Activated B cell treated with CpG ODN at 0.5 μM for 24 hours (primary cell): ENCODE measurements around the gene ATP2B2. TPM values are rescaled to one million over a fixed set of nuclear protein-coding genes. Genes with fewer than 3 reads are reported as not detected.

Experiments
- ATAC-seq: fragments of 200-7000 bp; cut with Tn5 transposase; one replicate; pipeline ENCODE4 v1.10.0; 2021; ENCODE audit warnings: low read depth, mild to moderate bottlenecking, moderate library complexity
- CTCF ChIA-PET: fragments of 350-600 bp; sonication (Branson Sonifier 250); formaldehyde crosslinking; loops from one replicate; lab custom pipeline; 2021; ENCODE audit warnings: antibody characterized with exemption; lab: Charles Lee
- POLR2A ChIA-PET: fragments of 350-600 bp; sonication (Branson Sonifier 250); formaldehyde crosslinking; loops from one replicate; lab custom pipeline; 2021; ENCODE audit warnings: antibody characterized with exemption; lab: Charles Lee
- DNase-seq: peaks from one replicate; pipeline ENCODE4 v3.0.0; 2022
- H3K27ac Mint-ChIP-seq: one replicate; pipeline ENCODE4 v1.8.0; 2020; ENCODE audit warnings: mixed read lengths
- H3K27me3 Mint-ChIP-seq: one replicate; pipeline ENCODE4 v1.8.0; 2021; ENCODE audit warnings: mixed read lengths
- H3K36me3 Mint-ChIP-seq: one replicate; pipeline ENCODE4 v1.8.0; 2021; ENCODE audit warnings: low read depth, mixed read lengths
- H3K4me1 Mint-ChIP-seq: one replicate; pipeline ENCODE4 v1.8.0; 2021; ENCODE audit warnings: mixed read lengths
- H3K4me3 Mint-ChIP-seq: one replicate; pipeline ENCODE4 v1.8.0; 2020; ENCODE audit warnings: mild to moderate bottlenecking, mixed read lengths
- H3K9me3 Mint-ChIP-seq: one replicate; pipeline ENCODE4 v1.8.0; 2020; ENCODE audit warnings: mixed read lengths
- CTCF ChIP-seq: fragments of 200-600 bp; IDR thresholded peaks from one replicate; pipeline ENCODE4 v1.8.0; 2022; ENCODE audit warnings: antibody characterized with exemption, mild to moderate bottlenecking
- intact Hi-C: fragments of 100-400 bp; cut with micrococcal nuclease; formaldehyde crosslinking; loops from one replicate; pipeline ENCODE4 v1.15.1; 2024
- total RNA-seq: library from RNA; stranded (reverse); gene quantifications from 2 replicates; pipeline ENCODE4 v1.2.3, GENCODE V29; 2022

Gene ATP2B2
- total RNA-seq, 1 donor from 2014 or later: not detected

- Mint-ChIP-seq H3K4me1 (peaks cover 7% of the 10 kb centered on the region), H3K27me3 (peaks cover 10% of the 10 kb centered on the region), H3K9me3 (no peaks in the 10 kb centered on the region), H3K4me3 (no peak overlapping the region), H3K36me3 (no peaks in the 10 kb centered on the region), H3K27ac (no peak overlapping the region)
- ChIA-PET POLR2A (no interaction called here), CTCF (no interaction called here)
- intact Hi-C loops: no loop called here
- DNase-seq: no peak
- no peak for ATAC-seq
- no peak for TF ChIP-seq CTCF
Measured at GRCh38 chr3:10447527-10448260, 57.7 kb downstream of the ATP2B2 start.

GRCh38 chr3:10447110-10447509 lies 58.3 kb downstream of the ATP2B2 start:
- no peak for TF ChIP-seq CTCF
- Mint-ChIP-seq H3K4me3 (no peak overlapping the region), H3K27me3 (peaks cover 10% of the 10 kb centered on the region), H3K27ac (no peak overlapping the region), H3K9me3 (no peaks in the 10 kb centered on the region), H3K36me3 (no peaks in the 10 kb centered on the region), H3K4me1 (peaks cover 7% of the 10 kb centered on the region)
- DNase-seq (no peak), ATAC-seq (no peak)
- CTCF ChIA-PET: no interaction called here
- POLR2A ChIA-PET: no interaction called here
- intact Hi-C loops: no loop called here

- ChIA-PET POLR2A (no interaction called here), CTCF (no interaction called here)
- no peaks in the 10 kb centered on the region for H3K36me3 Mint-ChIP-seq
- intact Hi-C loops: no loop called here
- H3K27me3 Mint-ChIP-seq: peaks cover 5% of the 10 kb centered on the region
- DNase-seq (no peak), ATAC-seq (no peak)
- TF ChIP-seq CTCF: no peak
- no peak overlapping the region for H3K4me3 Mint-ChIP-seq
- H3K4me1 Mint-ChIP-seq: peaks cover 19% of the 10 kb centered on the region
- no peak overlapping the region for H3K27ac Mint-ChIP-seq
- H3K9me3 Mint-ChIP-seq: no peaks in the 10 kb centered on the region
Measured at GRCh38 chr3:10445561-10446175, 59.7 kb downstream of the ATP2B2 start.

GRCh38 chr3:10444511-10444910 lies 60.9 kb downstream of the ATP2B2 start:
- Mint-ChIP-seq H3K27ac (no peak overlapping the region), H3K4me1 (peaks cover 26% of the 10 kb centered on the region), H3K4me3 (no peak overlapping the region), H3K9me3 (no peaks in the 10 kb centered on the region), H3K36me3 (no peaks in the 10 kb centered on the region), H3K27me3 (no peaks in the 10 kb centered on the region)
- TF ChIP-seq CTCF: no peak
- POLR2A ChIA-PET: no interaction called here
- ATAC-seq: no peak
- DNase-seq: no peak
- intact Hi-C loops: no loop called here
- CTCF ChIA-PET: no interaction called here

- ChIA-PET CTCF (no interaction called here), POLR2A (no interaction called here)
- no peak for DNase-seq
- Mint-ChIP-seq H3K4me3 (no peak overlapping the region), H3K9me3 (no peaks in the 10 kb centered on the region), H3K36me3 (no peaks in the 10 kb centered on the region), H3K27ac (no peak overlapping the region), H3K4me1 (peaks cover 29% of the 10 kb centered on the region), H3K27me3 (no peaks in the 10 kb centered on the region)
- intact Hi-C loops: no loop called here
- no peak for TF ChIP-seq CTCF
- no peak for ATAC-seq
Measured at GRCh38 chr3:10444110-10444429, 61.3 kb downstream of the ATP2B2 start.
